H1 (cell line): ENCODE data around the gene STRIT1. TPM values are rescaled to one million over a fixed set of nuclear protein-coding genes. Genes with fewer than 3 reads are reported as not detected.

Source experiments
- CTCF ChIA-PET: fragments of 300-600 bp; sonication (Branson Sonifier 250); formaldehyde crosslinking; loops from one replicate; lab custom pipeline; 2021; ENCODE audit not compliant: partially characterized antibody; lab: Charles Lee
- POLR2A ChIA-PET: fragments of 300-600 bp; sonication (Branson Sonifier 250); formaldehyde crosslinking; loops from one replicate; lab custom pipeline; 2021; ENCODE audit warnings: inconsistent platforms; ENCODE audit not compliant: partially characterized antibody; lab: Charles Lee
- DNase-seq, 2 experiments: peaks; one replicate each; pipeline versions ENCODE4 v3.0.0 to v3.0.0-alpha.2; 2010 to 2022; ENCODE audit warnings: low spot score in 2 of 2, low read depth in 1 of 2, mixed read lengths in 1 of 2
- FAIRE-seq: peaks from 2 replicates; lab custom pipeline; 2011; peaks lifted over from hg19 to GRCh38; lab: Jason Lieb, UNC
- H2AFZ ChIP-seq: 2 replicates; pipeline ENCODE4 v1.8.1; 2012; ENCODE audit warnings: low read length, inconsistent platforms
- H2AK5ac ChIP-seq: 2 replicates; pipeline ENCODE4 v1.6.1; 2013; ENCODE audit warnings: low read depth, low read length
- H2BK120ac ChIP-seq: replicated peaks from 2 replicates; pipeline ENCODE3; 2013; ENCODE audit warnings: low read depth, low read length, inconsistent platforms
- H2BK12ac ChIP-seq: 2 replicates; pipeline ENCODE4 v1.6.1; 2013; ENCODE audit warnings: low read depth, low read length
- H2BK15ac ChIP-seq: 2 replicates; pipeline ENCODE4 v1.6.1; 2013; ENCODE audit warnings: low read length
- H2BK20ac ChIP-seq: 2 replicates; pipeline ENCODE4 v1.6.1; 2013; ENCODE audit warnings: low read length
- H2BK5ac ChIP-seq: 2 replicates; pipeline ENCODE4 v1.6.1; 2013; ENCODE audit warnings: low read depth, low read length
- H3K14ac ChIP-seq: 2 replicates; pipeline ENCODE4 v1.6.1; 2013; ENCODE audit warnings: inconsistent platforms; ENCODE audit not compliant: insufficient read length
- H3K18ac ChIP-seq: 2 replicates; pipeline ENCODE4 v1.6.1; 2013; ENCODE audit warnings: low read length; ENCODE audit errors: extremely low read depth
- H3K23ac ChIP-seq: 2 replicates; pipeline ENCODE4 v1.6.1; 2013; ENCODE audit warnings: inconsistent platforms; ENCODE audit not compliant: insufficient read length
- H3K23me2 ChIP-seq: 2 replicates; pipeline ENCODE4 v1.6.1; 2013; ENCODE audit warnings: low read depth, low read length
- H3K27ac ChIP-seq: 2 replicates; pipeline ENCODE4 v1.6.1; 2011; ENCODE audit warnings: low read depth, low read length, inconsistent platforms
- H3K27me3 ChIP-seq, 4 experiments: replicated peaks in 1 of 4; 1 replicate in 1 of 4; 2 replicates in 3 of 4; pipeline versions ENCODE4 v1.6.1 to v1.8.1; 2011 to 2013; ENCODE audit warnings: low read length in 3 of 4, mild to moderate bottlenecking in 3 of 4, inconsistent platforms in 2 of 4, mixed read lengths in 2 of 4, moderate library complexity in 1 of 4; ENCODE audit not compliant: control insufficient read depth in 3 of 4, insufficient read depth in 3 of 4; ENCODE audit errors: extremely low read depth in 1 of 4
- H3K36me3 ChIP-seq, 4 experiments: 2 replicates each; pipeline versions ENCODE4 v1.6.1 to v1.8.1; 2011 to 2013; ENCODE audit warnings: mild to moderate bottlenecking in 4 of 4, low read length in 3 of 4, moderate library complexity in 2 of 4, control low read depth in 1 of 4, inconsistent platforms in 1 of 4; ENCODE audit not compliant: insufficient read depth in 4 of 4, control insufficient read depth in 2 of 4
- H3K4ac ChIP-seq: replicated peaks from 2 replicates; pipeline ENCODE3; 2013; ENCODE audit warnings: low read length, low read depth, mixed read lengths, inconsistent platforms; ENCODE audit not compliant: insufficient read length
- H3K4me1 ChIP-seq, 4 experiments: replicated peaks in 1 of 4; 1 replicate in 1 of 4; 2 replicates in 3 of 4; pipeline versions ENCODE4 v1.6.1 to v1.8.1; 2011 to 2013; ENCODE audit warnings: low read length in 3 of 4, inconsistent platforms in 2 of 4, mixed read lengths in 1 of 4; ENCODE audit not compliant: insufficient read depth in 4 of 4, control insufficient read depth in 3 of 4
- H3K4me2 ChIP-seq, 2 experiments: 2 replicates each; pipeline versions ENCODE4 v1.6.1 to v1.8.1; 2011 to 2013; ENCODE audit warnings: low read depth in 2 of 2, low read length in 2 of 2, control low read depth in 1 of 2, inconsistent platforms in 1 of 2, mild to moderate bottlenecking in 1 of 2; ENCODE audit not compliant: insufficient read depth in 1 of 2
- H3K4me3 ChIP-seq, 4 experiments: fragments of 200-600, 300-600 bp in 1 of 4; sonication (generic), shearing (Covaris generic), sonication (Bioruptor Twin) in 1 of 4; 2 replicates each; pipeline versions ENCODE4 v1.5.1 to v1.8.1; 2011 to 2016; ENCODE audit warnings: low read length in 4 of 4, low read depth in 3 of 4, control low read depth in 2 of 4, inconsistent platforms in 2 of 4, mild to moderate bottlenecking in 2 of 4, mixed read lengths in 1 of 4, moderate library complexity in 1 of 4; ENCODE audit not compliant: insufficient read depth in 2 of 4; ENCODE audit errors: extremely low read depth in 1 of 4
- H3K56ac ChIP-seq: replicated peaks from 2 replicates; pipeline ENCODE3; 2013; ENCODE audit warnings: low read depth, mild to moderate bottlenecking, mixed read lengths, low read length, inconsistent platforms; ENCODE audit not compliant: insufficient read length
- H3K79me1 ChIP-seq: 2 replicates; pipeline ENCODE4 v1.6.1; 2013; ENCODE audit warnings: low read depth, low read length, control low read depth
- H3K79me2 ChIP-seq, 2 experiments: 2 replicates each; pipeline versions ENCODE4 v1.6.1 to v1.8.1; 2012 to 2013; ENCODE audit warnings: low read length in 2 of 2, mild to moderate bottlenecking in 2 of 2, inconsistent platforms in 1 of 2; ENCODE audit not compliant: insufficient read depth in 2 of 2, control insufficient read depth in 1 of 2
- H3K9ac ChIP-seq, 4 experiments: replicated peaks in 1 of 4; 1 replicate in 1 of 4; 2 replicates in 3 of 4; pipeline versions ENCODE4 v1.6.1 to v1.8.1; 2011 to 2013; ENCODE audit warnings: low read depth in 3 of 4, low read length in 3 of 4, control low read depth in 2 of 4, mild to moderate bottlenecking in 2 of 4, moderate library complexity in 2 of 4, inconsistent platforms in 1 of 4; ENCODE audit errors: extremely low read depth in 1 of 4
- H3K9me3 ChIP-seq, 2 experiments: 2 replicates each; pipeline versions ENCODE4 v1.6.1 to v1.8.1; 2012 to 2013; ENCODE audit warnings: mild to moderate bottlenecking in 2 of 2, moderate library complexity in 2 of 2, control low read depth in 1 of 2, inconsistent platforms in 1 of 2, low read depth in 1 of 2, low read length in 1 of 2, mixed read lengths in 1 of 2; ENCODE audit not compliant: insufficient read depth in 2 of 2
- H4K20me1 ChIP-seq, 2 experiments: replicated peaks in 1 of 2; 2 replicates each; pipeline versions ENCODE3 to v1.8.1; 2011 to 2013; ENCODE audit warnings: inconsistent platforms in 2 of 2, low read length in 2 of 2, mild to moderate bottlenecking in 1 of 2; ENCODE audit not compliant: insufficient read depth in 2 of 2, control insufficient read depth in 1 of 2
- H4K5ac ChIP-seq: 2 replicates; pipeline ENCODE4 v1.6.1; 2013; ENCODE audit warnings: low read length, low read depth, mixed read lengths, inconsistent platforms; ENCODE audit not compliant: insufficient read length
- H4K8ac ChIP-seq: 2 replicates; pipeline ENCODE4 v1.8.0; 2013; ENCODE audit warnings: mild to moderate bottlenecking, moderate library complexity, low read length, inconsistent platforms; ENCODE audit not compliant: insufficient read depth; ENCODE audit errors: extremely low read depth
- H4K91ac ChIP-seq: replicated peaks from 2 replicates; pipeline ENCODE3; 2013; ENCODE audit warnings: low read length, mixed read lengths, inconsistent platforms; ENCODE audit not compliant: insufficient read length
- EP300 ChIP-seq, 2 experiments: IDR thresholded peaks; 1 replicate in 1 of 2; 2 replicates in 1 of 2; pipeline ENCODE4 v1.6.1; 2011 to 2012; ENCODE audit warnings: low read depth in 2 of 2, low read length in 2 of 2, mild to moderate bottlenecking in 2 of 2, borderline replicate concordance in 1 of 2, inconsistent platforms in 1 of 2, moderate library complexity in 1 of 2
- FOSL1 ChIP-seq: IDR thresholded peaks from 2 replicates; pipeline ENCODE4 v1.6.1; 2011; ENCODE audit warnings: mild to moderate bottlenecking, low read depth, low read length, moderate library complexity; ENCODE audit not compliant: insufficient read depth
- JUND ChIP-seq: IDR thresholded peaks from 2 replicates; pipeline ENCODE4 v1.6.1; 2011; ENCODE audit warnings: mild to moderate bottlenecking, improper control_type of control experiment, low read length
- KDM1A ChIP-seq: fragments of 200-600, 300-600 bp; sonication (generic); IDR thresholded peaks from 2 replicates; pipeline ENCODE4 v1.7.1; 2016; ENCODE audit warnings: mild to moderate bottlenecking, low read length, borderline replicate concordance
- MAX ChIP-seq: IDR thresholded peaks from 2 replicates; pipeline ENCODE4 v1.6.1; 2012; ENCODE audit warnings: inconsistent platforms
- TBP ChIP-seq: IDR thresholded peaks from 2 replicates; pipeline ENCODE4 v1.6.1; 2011; ENCODE audit warnings: low read depth, low read length, improper control_type of control experiment
- YY1 ChIP-seq: IDR thresholded peaks from 2 replicates; pipeline ENCODE4 v1.6.1; 2011; ENCODE audit warnings: low read depth, mild to moderate bottlenecking, low read length
- WGBS, 2 experiments: shearing (Covaris generic) in 1 of 2; methylation state at CpG; one replicate each; pipeline versions ENCODE4 v1.1.6 to v1.1.7; 2013 to 2015; ENCODE audit warnings: low lambda C conversion rate in 2 of 2, mixed read lengths in 2 of 2, inconsistent platforms in 1 of 2, low coverage in 1 of 2, missing lambda C conversion rate in 1 of 2; ENCODE audit not compliant: insufficient replicate concordance in 2 of 2, insufficient coverage in 1 of 2, insufficient read length in 1 of 2; ENCODE audit errors: extremely low coverage in 1 of 2, missing lambda C conversion rate in 1 of 2; 5-methylcytosine and 5-hydroxymethylcytosine counted together
- polyA plus RNA-seq, 7 experiments: library from polyadenylated mRNA; depleted of rRNA in 3 of 7; stranded (reverse) in 5 of 7; unstranded in 2 of 7; fragments of >200 nt in 5 of 7; fragments of 200-250 nt in 2 of 7; gene quantifications; 1 replicate in 5 of 7; 2 replicates in 1 of 7; 4 replicates in 1 of 7; pipeline versions ENCODE4 v1.2.1 to v1.2.3, GENCODE V29; 2011 to 2013; ENCODE audit warnings: missing spikeins in 2 of 7, mixed read lengths in 2 of 7
- total RNA-seq: library from RNA; stranded (reverse); fragmentation: NEBNext Ultra II Directional; extraction: Animal tissue kit (Norgen Biotek cat#: 25700); gene quantifications from 2 replicates; pipeline ENCODE4 v1.2.1, GENCODE V29; 2021

The STRIT1 gene
- total and polyA plus RNA-seq, 2 of the 8 experiments (the other 6 are each of a cell fraction or from before 2014, with no cell fraction given), result 0.15 to 0.47 TPM

- Histone ChIP-seq H3K23me2 (no peaks in the 10 kb centered on the region), H4K5ac (no peak overlapping the region), H4K91ac (no peak overlapping the region), H3K79me1 (no peaks in the 10 kb centered on the region), H2BK20ac (no peak overlapping the region), H3K23ac (no peak overlapping the region), H3K9ac (no peak overlapping the region), H3K27me3 (no peaks in the 10 kb centered on the region), H4K8ac (no peak overlapping the region), H3K56ac (no peak overlapping the region), H3K36me3 (no peaks in the 10 kb centered on the region), H3K9me3 (no peaks in the 10 kb centered on the region), H4K20me1 (no peaks in the 10 kb centered on the region), H3K27ac (no peak overlapping the region), H2AK5ac (no peak overlapping the region), H3K4me1 (no peaks in the 10 kb centered on the region), H3K14ac (no peak overlapping the region), H2BK12ac (no peak overlapping the region), H2AFZ (no peak overlapping the region), H3K4ac (no peak overlapping the region), H3K79me2 (no peaks in the 10 kb centered on the region), H3K18ac (no peak overlapping the region), H3K4me2 (no peak overlapping the region), H2BK5ac (no peak overlapping the region), H3K4me3 (no peak overlapping the region), H2BK15ac (no peak overlapping the region), H2BK120ac (no peak overlapping the region)
- DNase-seq (no peak), FAIRE-seq (no peak)
- ChIA-PET POLR2A (interaction anchor here (1.0 kb wide), 1 partner anchor 8 kb away, joined by 3 read pairs; no protein-coding TSS in a partner anchor), CTCF (interaction anchor here (0.6 to 2.1 kb wide), 6 partner anchors 9 to 367 kb away, joined by 3 to 4 read pairs (median 3); no protein-coding TSS in a partner anchor)
- WGBS, 2 experiments, result 100% methylated on average over 1 of the region's 1 CpG; no CpG with 5 or more reads in 1 of the 2 experiments
- no peak for TF ChIP-seq EP300 (IDR thresholded peaks at IDR 0.05; ENCODE audit: borderline replicate concordance in 1 of 2, low read depth in 2 of 2, low read length in 2 of 2)
- TF ChIP-seq YY1, result no peak
- no peak for TF ChIP-seq KDM1A
- TF ChIP-seq TBP, result no peak
- TF ChIP-seq FOSL1, result no peak
- no peak for TF ChIP-seq JUND
- no peak for TF ChIP-seq MAX
Observed at GRCh38 chr3:155271343-155271613, 22.2 kb downstream of the STRIT1 start.
